Endothelial cell of umbilical vein (primary cell): Measurements from ENCODE around the gene FAM222B.

Experiments used
- TF ChIP-seq, protein P1 (sequence below), 2 donors: IDR thresholded peaks; 1 replicate in 1 of 2; 2 replicates in 1 of 2; pipeline ENCODE4 v1.5.1; 2011; ENCODE audit warnings: low read length in 2 of 2, mild to moderate bottlenecking in 2 of 2, moderate library complexity in 2 of 2, control low read depth in 1 of 2, inconsistent platforms in 1 of 2, low read depth in 1 of 2; ENCODE audit not compliant: insufficient read depth in 1 of 2; ENCODE audit errors: extremely low read depth in 1 of 2
- TF ChIP-seq, protein P2 (sequence below): IDR thresholded peaks from 2 replicates; pipeline ENCODE4 v1.6.1; 2011; ENCODE audit not compliant: insufficient read depth, insufficient read length

DNA sequence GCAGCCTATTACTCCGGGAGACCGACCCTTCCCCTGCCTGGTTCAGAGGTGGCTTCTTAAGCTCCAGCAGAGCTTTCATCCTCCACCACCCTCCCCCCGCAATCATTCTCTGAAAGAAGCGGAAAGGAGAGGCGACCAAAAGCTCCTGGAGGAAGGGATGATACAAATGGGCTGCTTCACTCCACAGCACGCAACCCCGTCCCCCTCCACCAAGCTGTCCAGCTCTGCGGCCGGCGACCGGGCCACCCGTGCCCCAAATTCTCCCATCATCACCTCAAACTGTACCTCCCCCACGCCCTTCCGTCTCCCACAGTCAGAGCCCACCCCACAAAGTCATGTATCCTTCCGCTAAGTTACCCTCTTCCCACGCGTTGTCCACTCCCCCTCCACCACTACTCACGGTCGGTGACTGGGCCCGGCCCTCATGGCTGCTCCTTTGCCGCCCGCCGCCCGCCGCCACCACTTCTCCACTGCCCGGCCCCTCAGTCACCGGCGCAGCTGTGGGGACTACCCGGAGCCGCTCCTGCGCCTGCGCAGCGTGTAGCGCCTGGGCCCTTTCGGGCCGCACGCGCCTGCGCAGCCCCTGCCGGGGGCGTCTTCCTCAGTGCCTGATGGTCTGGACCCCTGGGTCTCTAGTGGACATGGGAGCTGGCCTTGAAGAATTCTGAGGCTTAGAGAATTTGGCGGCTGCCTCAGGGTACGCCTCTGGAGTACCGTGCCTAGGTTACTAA is at the start of gene FAM222B:
- TF ChIP-seq, protein P1, sequence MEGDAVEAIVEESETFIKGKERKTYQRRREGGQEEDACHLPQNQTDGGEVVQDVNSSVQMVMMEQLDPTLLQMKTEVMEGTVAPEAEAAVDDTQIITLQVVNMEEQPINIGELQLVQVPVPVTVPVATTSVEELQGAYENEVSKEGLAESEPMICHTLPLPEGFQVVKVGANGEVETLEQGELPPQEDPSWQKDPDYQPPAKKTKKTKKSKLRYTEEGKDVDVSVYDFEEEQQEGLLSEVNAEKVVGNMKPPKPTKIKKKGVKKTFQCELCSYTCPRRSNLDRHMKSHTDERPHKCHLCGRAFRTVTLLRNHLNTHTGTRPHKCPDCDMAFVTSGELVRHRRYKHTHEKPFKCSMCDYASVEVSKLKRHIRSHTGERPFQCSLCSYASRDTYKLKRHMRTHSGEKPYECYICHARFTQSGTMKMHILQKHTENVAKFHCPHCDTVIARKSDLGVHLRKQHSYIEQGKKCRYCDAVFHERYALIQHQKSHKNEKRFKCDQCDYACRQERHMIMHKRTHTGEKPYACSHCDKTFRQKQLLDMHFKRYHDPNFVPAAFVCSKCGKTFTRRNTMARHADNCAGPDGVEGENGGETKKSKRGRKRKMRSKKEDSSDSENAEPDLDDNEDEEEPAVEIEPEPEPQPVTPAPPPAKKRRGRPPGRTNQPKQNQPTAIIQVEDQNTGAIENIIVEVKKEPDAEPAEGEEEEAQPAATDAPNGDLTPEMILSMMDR (IDR thresholded peaks at IDR 0.05; ENCODE audit: extremely low read depth in 1 of 2, insufficient read depth in 1 of 2, low read depth in 1 of 2, low read length in 2 of 2), result no peak
- TF ChIP-seq, protein P2, sequence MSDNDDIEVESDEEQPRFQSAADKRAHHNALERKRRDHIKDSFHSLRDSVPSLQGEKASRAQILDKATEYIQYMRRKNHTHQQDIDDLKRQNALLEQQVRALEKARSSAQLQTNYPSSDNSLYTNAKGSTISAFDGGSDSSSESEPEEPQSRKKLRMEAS, result no peak
